Activated naive CD4-positive, alpha-beta T cell treated with anti-CD3 and anti-CD28 coated beads, Interleukin-2, amount 50 U/mL, for 24 hours (primary cell): ENCODE results near the gene SMIM17.

Source experiments
- H3K27ac Mint-ChIP-seq: one replicate; pipeline ENCODE4 v1.8.0; 2021; ENCODE audit warnings: mild to moderate bottlenecking, mixed read lengths
- H3K27me3 Mint-ChIP-seq: one replicate; pipeline ENCODE4 v1.8.0; 2021; ENCODE audit warnings: mixed read lengths
- H3K36me3 Mint-ChIP-seq: one replicate; pipeline ENCODE4 v1.8.0; 2021; ENCODE audit warnings: mixed read lengths
- H3K4me1 Mint-ChIP-seq: one replicate; pipeline ENCODE4 v1.8.0; 2021; ENCODE audit warnings: mixed read lengths
- H3K4me3 Mint-ChIP-seq: one replicate; pipeline ENCODE4 v1.8.0; 2021; ENCODE audit warnings: mild to moderate bottlenecking, mixed read lengths
- H3K9me3 Mint-ChIP-seq: one replicate; pipeline ENCODE4 v1.8.0; 2021; ENCODE audit warnings: mixed read lengths

Gene SMIM17

GRCh38 chr19:56642711-56643459, at the start of gene SMIM17:
Gene SMIM17 (plus strand): TSS chr19:56643159. CDS start chr19:56645668, 2,509 bp downstream.
- peaks cover 20% of the 10 kb centered on the region for H3K36me3 Mint-ChIP-seq
- no peak within 1 kb of the TSS for H3K27ac Mint-ChIP-seq
- H3K4me1 Mint-ChIP-seq: no peaks in the 10 kb centered on the region
- no peak within 1 kb of the TSS for H3K4me3 Mint-ChIP-seq
- H3K9me3 Mint-ChIP-seq: peaks cover 41% of the 10 kb centered on the region
- peaks cover 18% of the 10 kb centered on the region for H3K27me3 Mint-ChIP-seq

- Mint-ChIP-seq H3K27me3 (no peaks in the 10 kb centered on the region), H3K27ac (peak overlapping the region; percentile 70), H3K4me3 (peak overlapping the region; percentile 91), H3K36me3 (peaks cover 23% of the 10 kb centered on the region), H3K9me3 (peaks cover 29% of the 10 kb centered on the region), H3K4me1 (peaks cover 24% of the 10 kb centered on the region)
Observed at GRCh38 chr19:56594446-56594782, 48.5 kb upstream of the SMIM17 start.

- peaks cover 29% of the 10 kb centered on the region for H3K9me3 Mint-ChIP-seq
- H3K27me3 Mint-ChIP-seq: no peaks in the 10 kb centered on the region
Observed at GRCh38 chr19:56594783-56595547, 48.0 kb upstream of the SMIM17 start, which contains the start of gene ZNF71. Gene ZNF71 (plus strand): TSS chr19:56595302. CDS start chr19:56601559, 6,257 bp downstream.

GRCh38 chr19:56595548-56595899, 47.4 kb upstream of the SMIM17 start:
- Mint-ChIP-seq H3K27ac (peak overlapping the region; percentile 53), H3K4me3 (peak overlapping the region; percentile 91), H3K4me1 (peaks cover 24% of the 10 kb centered on the region), H3K9me3 (peaks cover 27% of the 10 kb centered on the region), H3K27me3 (no peaks in the 10 kb centered on the region), H3K36me3 (peaks cover 27% of the 10 kb centered on the region)

More at GRCh38 chr19:56594783-56595547, 48.0 kb upstream of the SMIM17 start, which contains the start of gene ZNF71:
- Mint-ChIP-seq H3K27ac (peak within 1 kb of the TSS; percentile 83), H3K36me3 (peaks cover 25% of the 10 kb centered on the region), H3K4me3 (peak within 1 kb of the TSS; percentile 91), H3K4me1 (peaks cover 24% of the 10 kb centered on the region)

GRCh38 chr19:56596676-56597075, 46.3 kb upstream of the SMIM17 start:
- Mint-ChIP-seq H3K27me3 (no peaks in the 10 kb centered on the region), H3K27ac (no peak overlapping the region), H3K4me3 (peak overlapping the region; percentile 91), H3K36me3 (peaks cover 36% of the 10 kb centered on the region), H3K4me1 (peaks cover 24% of the 10 kb centered on the region), H3K9me3 (peaks cover 27% of the 10 kb centered on the region)

GRCh38 chr19:56597696-56598095, 45.3 kb upstream of the SMIM17 start:
- Mint-ChIP-seq H3K4me1 (peaks cover 24% of the 10 kb centered on the region), H3K27ac (no peak overlapping the region), H3K36me3 (peaks cover 39% of the 10 kb centered on the region), H3K9me3 (peaks cover 27% of the 10 kb centered on the region), H3K4me3 (no peak overlapping the region), H3K27me3 (no peaks in the 10 kb centered on the region)

- peaks cover 9% of the 10 kb centered on the region for H3K4me1 Mint-ChIP-seq
- no peaks in the 10 kb centered on the region for H3K27me3 Mint-ChIP-seq
- no peak overlapping the region for H3K4me3 Mint-ChIP-seq
- H3K9me3 Mint-ChIP-seq: peaks cover 33% of the 10 kb centered on the region
- no peak overlapping the region for H3K27ac Mint-ChIP-seq
- H3K36me3 Mint-ChIP-seq: peaks cover 60% of the 10 kb centered on the region
Observed at GRCh38 chr19:56601375-56601774, 41.6 kb upstream of the SMIM17 start.

- no peaks in the 10 kb centered on the region for H3K27me3 Mint-ChIP-seq
- H3K36me3 Mint-ChIP-seq: peaks cover 63% of the 10 kb centered on the region
- no peak overlapping the region for H3K4me3 Mint-ChIP-seq
- H3K27ac Mint-ChIP-seq: no peak overlapping the region
- no peaks in the 10 kb centered on the region for H3K4me1 Mint-ChIP-seq
- H3K9me3 Mint-ChIP-seq: peaks cover 34% of the 10 kb centered on the region
Observed at GRCh38 chr19:56603829-56604228, 39.1 kb upstream of the SMIM17 start.

GRCh38 chr19:56608274-56608964, 34.5 kb upstream of the SMIM17 start:
- peaks cover 3% of the 10 kb centered on the region for H3K4me1 Mint-ChIP-seq
- peaks cover 37% of the 10 kb centered on the region for H3K9me3 Mint-ChIP-seq
- H3K27me3 Mint-ChIP-seq: no peaks in the 10 kb centered on the region
- peaks cover 63% of the 10 kb centered on the region for H3K36me3 Mint-ChIP-seq
- no peak overlapping the region for H3K4me3 Mint-ChIP-seq
- no peak overlapping the region for H3K27ac Mint-ChIP-seq

- peaks cover 53% of the 10 kb centered on the region for H3K9me3 Mint-ChIP-seq
- no peaks in the 10 kb centered on the region for H3K27me3 Mint-ChIP-seq
Observed at GRCh38 chr19:56611288-56611687, 31.7 kb upstream of the SMIM17 start.

GRCh38 chr19:56612737-56613136, 30.2 kb upstream of the SMIM17 start:
- Mint-ChIP-seq H3K9me3 (peaks cover 59% of the 10 kb centered on the region), H3K36me3 (peaks cover 81% of the 10 kb centered on the region), H3K4me3 (no peak overlapping the region), H3K4me1 (peaks cover 3% of the 10 kb centered on the region), H3K27ac (no peak overlapping the region), H3K27me3 (no peaks in the 10 kb centered on the region)

More at GRCh38 chr19:56611288-56611687, 31.7 kb upstream of the SMIM17 start:
- peaks cover 3% of the 10 kb centered on the region for H3K4me1 Mint-ChIP-seq
- H3K4me3 Mint-ChIP-seq: no peak overlapping the region
- no peak overlapping the region for H3K27ac Mint-ChIP-seq
- H3K36me3 Mint-ChIP-seq: peaks cover 73% of the 10 kb centered on the region

GRCh38 chr19:56613639-56614038, 29.3 kb upstream of the SMIM17 start:
- peaks cover 81% of the 10 kb centered on the region for H3K36me3 Mint-ChIP-seq
- H3K27ac Mint-ChIP-seq: no peak overlapping the region
- no peak overlapping the region for H3K4me3 Mint-ChIP-seq
- peaks cover 3% of the 10 kb centered on the region for H3K4me1 Mint-ChIP-seq
- peaks cover 59% of the 10 kb centered on the region for H3K9me3 Mint-ChIP-seq
- H3K27me3 Mint-ChIP-seq: no peaks in the 10 kb centered on the region

GRCh38 chr19:56617531-56617930, 25.4 kb upstream of the SMIM17 start:
- Mint-ChIP-seq H3K4me3 (no peak overlapping the region), H3K36me3 (peaks cover 79% of the 10 kb centered on the region)

GRCh38 chr19:56619121-56619520, 23.8 kb upstream of the SMIM17 start:
- Mint-ChIP-seq H3K4me3 (no peak overlapping the region), H3K4me1 (no peaks in the 10 kb centered on the region), H3K9me3 (peaks cover 29% of the 10 kb centered on the region), H3K36me3 (peaks cover 73% of the 10 kb centered on the region), H3K27ac (no peak overlapping the region), H3K27me3 (no peaks in the 10 kb centered on the region)

More at GRCh38 chr19:56617531-56617930, 25.4 kb upstream of the SMIM17 start:
- Mint-ChIP-seq H3K27me3 (no peaks in the 10 kb centered on the region), H3K4me1 (no peaks in the 10 kb centered on the region), H3K27ac (no peak overlapping the region), H3K9me3 (peaks cover 42% of the 10 kb centered on the region)

GRCh38 chr19:56622374-56622773, 20.6 kb upstream of the SMIM17 start:
- no peaks in the 10 kb centered on the region for H3K4me1 Mint-ChIP-seq
- H3K9me3 Mint-ChIP-seq: peaks cover 21% of the 10 kb centered on the region
- no peak overlapping the region for H3K4me3 Mint-ChIP-seq
- no peak overlapping the region for H3K27ac Mint-ChIP-seq
- peaks cover 58% of the 10 kb centered on the region for H3K36me3 Mint-ChIP-seq
- no peaks in the 10 kb centered on the region for H3K27me3 Mint-ChIP-seq
